Activated CD8-positive, alpha-beta memory T cell treated with anti-CD3 and anti-CD28 coated beads for 36 hours (primary cell): ENCODE measurements around the gene TAB2. TPM values are rescaled to one million over a fixed set of nuclear protein-coding genes. Genes with fewer than 3 reads are reported as not detected.

ENCODE experiments used
- CTCF ChIA-PET: fragments of 350-600 bp; sonication (Branson Sonifier 250); formaldehyde crosslinking; loops from one replicate; lab custom pipeline; 2021; ENCODE audit warnings: antibody characterized with exemption; lab: Charles Lee
- POLR2A ChIA-PET: fragments of 350-600 bp; sonication (Branson Sonifier 250); formaldehyde crosslinking; loops from one replicate; lab custom pipeline; 2021; ENCODE audit warnings: antibody characterized with exemption; lab: Charles Lee
- total RNA-seq, 2 experiments: library from RNA; stranded (reverse); gene quantifications; one replicate each; pipeline ENCODE4 v1.2.3, GENCODE V29; 2021

Gene TAB2
- total RNA-seq, result 10 to 100 TPM; 82.8 to 83.3 TPM

GRCh38 chr6:149317644-149318571 lies at the start of gene TAB2:
TSS of gene TAB2 (plus strand) at chr6:149317712. CDS start at chr6:149369998, 52,286 bp downstream.
- ChIA-PET POLR2A (interaction anchor here (0.6 to 3.7 kb wide), 10 partner anchors 21 to 286 kb away, joined by 3 to 22 read pairs (median 6); no protein-coding TSS in a partner anchor), CTCF (interaction anchor here (0.9 to 1.9 kb wide), 3 partner anchors 46 to 286 kb away, joined by 3 to 10 read pairs (median 4); no protein-coding TSS in a partner anchor)

- ChIA-PET POLR2A (no interaction called here), CTCF (no interaction called here)
These were observed 49.4 kb upstream of the TAB2 start for GRCh38 chr6:149268146-149268545.

DNA sequence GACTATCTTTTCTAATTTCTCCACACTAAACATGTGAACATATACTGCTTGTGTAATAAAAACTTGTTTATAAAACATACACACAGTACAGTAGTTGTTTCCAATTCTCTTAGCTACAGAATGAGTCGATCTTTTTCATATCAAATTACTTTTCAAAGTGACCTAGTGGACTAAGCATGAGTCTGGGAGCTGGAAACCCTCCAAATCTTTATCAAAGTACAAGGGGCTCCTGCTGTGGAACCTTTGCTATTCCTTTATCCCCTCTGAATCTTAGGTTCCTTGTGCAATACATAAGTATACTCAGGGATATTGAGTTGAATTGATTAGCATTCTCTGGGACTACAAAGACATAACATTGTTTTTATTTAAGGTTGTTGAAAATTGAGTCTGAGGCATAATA lies 48.7 kb upstream of the TAB2 start:
- ChIA-PET CTCF (no interaction called here), POLR2A (no interaction called here)

- ChIA-PET POLR2A (interaction anchor here (1.4 kb wide), 1 partner anchor 47 kb away, joined by 6 read pairs; the partner anchor contains the start of gene TAB2), CTCF (interaction anchor here (1.5 kb wide), 1 partner anchor 161 kb away, joined by 4 read pairs; no protein-coding TSS in a partner anchor)
These were observed 46.9 kb upstream of the TAB2 start for GRCh38 chr6:149270616-149271015.

DNA sequence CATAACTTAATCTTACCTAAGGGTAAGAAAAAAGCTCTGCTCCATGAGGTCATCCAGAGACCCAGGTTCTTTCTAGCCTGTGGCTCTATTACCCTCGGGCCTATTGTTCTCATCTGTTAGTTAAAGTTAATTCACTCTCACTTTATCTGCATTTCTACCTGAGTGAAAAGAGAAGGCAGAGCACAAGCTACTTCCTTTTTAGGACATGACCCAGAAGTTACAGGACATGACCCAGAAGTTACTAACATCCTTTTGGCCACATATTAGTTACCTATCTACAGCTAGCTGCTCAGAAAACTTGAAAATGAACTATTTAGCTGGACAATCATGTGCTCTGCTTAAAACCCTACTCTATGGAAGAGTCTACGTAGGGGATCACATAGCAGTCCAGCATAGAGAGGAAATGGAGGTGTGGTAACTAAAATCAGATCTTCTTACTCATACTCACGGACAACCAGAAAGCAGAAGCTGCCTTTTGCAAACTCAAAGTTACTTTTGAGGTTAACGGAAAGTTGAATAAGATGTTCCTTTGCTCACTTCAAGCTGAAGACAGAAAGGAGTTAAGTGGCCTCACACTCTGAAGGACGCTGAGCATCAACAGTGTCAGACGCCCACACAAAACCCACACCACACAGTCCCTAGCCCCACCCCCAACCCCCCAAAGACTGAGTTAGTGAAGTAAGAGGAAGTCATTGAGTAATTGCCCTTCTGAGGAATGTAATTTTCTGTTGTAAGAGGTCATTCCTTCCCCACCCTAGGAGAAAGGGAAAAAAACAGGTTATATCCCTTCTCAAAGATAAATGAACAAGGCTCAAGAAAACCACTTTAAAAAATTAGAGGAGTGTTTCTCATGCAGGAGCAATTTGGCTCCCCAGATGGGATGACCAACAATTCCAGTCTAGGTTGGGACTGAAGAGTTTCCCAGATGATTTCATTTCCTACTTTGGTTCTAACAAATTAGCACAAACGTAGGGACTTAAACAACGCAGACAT lies 45.9 kb upstream of the TAB2 start:
- CTCF ChIA-PET, result interaction anchor here (0.7 to 1.5 kb wide), 3 partner anchors 11 to 160 kb away, joined by 3 to 4 read pairs (median 3); partner anchors contain the start of gene TAB2

DNA sequence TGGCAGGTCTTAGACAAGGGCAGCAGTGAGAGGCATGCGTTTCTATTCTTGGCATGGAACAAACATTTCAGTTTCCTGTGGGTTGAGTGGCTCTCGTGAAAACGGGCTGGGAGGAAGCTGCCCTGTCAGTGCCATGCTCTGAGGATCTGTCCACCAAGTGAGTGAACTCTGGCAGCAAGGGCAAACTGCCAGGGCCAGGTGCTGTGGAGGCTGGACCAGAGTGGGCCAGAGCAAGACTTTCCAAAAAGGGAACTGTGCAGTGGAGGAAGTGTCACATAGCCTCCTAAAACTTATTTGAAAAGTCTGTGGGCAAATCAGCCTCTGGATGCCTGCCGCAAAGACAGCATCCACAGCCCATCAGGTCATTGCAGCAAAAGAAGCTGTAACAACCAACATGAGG lies 44.2 kb upstream of the TAB2 start:
- CTCF ChIA-PET, result no interaction called here
- POLR2A ChIA-PET, result no interaction called here

More for the DNA sequence above, 45.9 kb upstream of the TAB2 start:
- POLR2A ChIA-PET, result interaction anchor here (1.3 to 1.4 kb wide), 2 partner anchors 46 to 59 kb away, joined by 6 read pairs; partner anchors contain the start of gene TAB2

- CTCF ChIA-PET, result no interaction called here
- POLR2A ChIA-PET, result no interaction called here
These were observed 41.9 kb upstream of the TAB2 start for GRCh38 chr6:149275621-149276020.

- ChIA-PET POLR2A (no interaction called here), CTCF (interaction anchor here (1.1 kb wide), 1 partner anchor 12 kb away, joined by 3 read pairs; no protein-coding TSS in a partner anchor)
These were observed 39.9 kb upstream of the TAB2 start for GRCh38 chr6:149277621-149278020.

DNA sequence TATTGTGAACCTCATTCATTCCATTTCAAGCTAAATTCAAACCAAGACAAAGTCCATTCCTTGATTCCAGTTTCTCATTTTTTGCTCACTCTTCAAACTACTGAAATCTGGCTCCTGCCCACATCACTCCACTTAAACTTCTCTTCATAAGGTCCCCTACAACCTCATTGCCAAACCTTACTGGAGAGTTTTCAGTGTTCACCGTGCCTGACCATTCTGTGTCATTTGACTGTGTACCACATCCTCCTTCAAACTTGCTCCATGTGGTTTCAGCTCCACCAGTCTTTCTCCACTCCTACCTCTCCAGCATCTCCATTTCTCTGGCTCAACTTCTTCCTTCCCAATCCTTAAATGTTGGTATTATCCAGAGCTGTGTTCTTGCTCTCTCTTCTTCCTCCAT lies 38.5 kb upstream of the TAB2 start:
- POLR2A ChIA-PET, result no interaction called here
- CTCF ChIA-PET, result no interaction called here

- ChIA-PET POLR2A (interaction anchor here (0.6 kb wide), 1 partner anchor 34 kb away, joined by 3 read pairs; no protein-coding TSS in a partner anchor), CTCF (no interaction called here)
These were observed 32.6 kb upstream of the TAB2 start for GRCh38 chr6:149284904-149285303.

DNA sequence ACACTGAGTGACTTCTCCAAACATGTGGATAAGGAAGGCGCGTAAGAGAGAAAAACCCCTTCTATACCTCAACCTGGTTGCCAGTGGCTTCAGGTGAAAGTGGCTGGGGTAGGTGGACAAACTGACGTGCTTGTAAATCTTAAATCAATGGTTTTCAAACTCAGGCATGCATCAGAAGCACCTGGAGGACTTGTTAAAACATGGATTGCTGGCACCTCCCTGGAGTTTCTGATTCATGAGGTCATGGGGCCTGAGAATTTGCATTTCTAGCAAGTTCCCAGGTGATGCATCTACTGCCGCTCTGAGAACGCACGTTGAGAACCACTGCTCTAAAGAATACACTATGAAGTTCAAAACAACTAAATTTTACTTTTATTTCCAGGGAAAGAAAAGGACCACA lies 31.9 kb upstream of the TAB2 start:
- ChIA-PET CTCF (no interaction called here), POLR2A (no interaction called here)

GRCh38 chr6:149286905-149287304 lies 30.6 kb upstream of the TAB2 start:
- ChIA-PET CTCF (no interaction called here), POLR2A (no interaction called here)

DNA sequence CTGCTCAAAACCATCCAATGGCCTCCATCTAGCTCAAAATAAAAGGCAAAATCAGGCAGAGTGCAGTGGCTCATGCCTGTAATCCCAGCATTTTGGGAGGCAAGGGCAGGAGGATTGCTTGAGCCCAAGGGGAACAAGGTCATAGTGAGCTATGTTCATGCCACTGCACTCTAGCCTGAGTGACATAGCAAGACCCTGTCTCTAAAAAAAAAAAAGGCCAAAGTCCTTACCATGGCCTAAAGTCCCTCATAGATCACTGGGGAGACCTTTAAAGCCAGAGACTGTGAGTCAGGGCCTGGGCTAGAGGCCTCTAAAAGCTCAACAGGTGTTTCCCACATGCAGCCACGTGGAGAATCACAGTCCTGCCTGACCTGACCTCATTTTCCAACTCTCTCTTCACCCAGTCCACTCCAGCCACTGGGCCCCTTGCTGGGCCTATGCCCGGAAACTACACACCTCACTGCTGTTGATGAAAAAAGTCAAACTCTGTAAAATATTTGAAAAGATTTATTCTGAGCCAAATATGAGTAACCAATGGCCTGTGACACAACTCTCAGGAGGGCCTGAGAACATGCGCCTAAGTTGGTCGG lies 28.2 kb upstream of the TAB2 start:
- POLR2A ChIA-PET, result no interaction called here
- CTCF ChIA-PET, result interaction anchor here (1.3 kb wide), 1 partner anchor 11 kb away, joined by 3 read pairs; no protein-coding TSS in a partner anchor

DNA sequence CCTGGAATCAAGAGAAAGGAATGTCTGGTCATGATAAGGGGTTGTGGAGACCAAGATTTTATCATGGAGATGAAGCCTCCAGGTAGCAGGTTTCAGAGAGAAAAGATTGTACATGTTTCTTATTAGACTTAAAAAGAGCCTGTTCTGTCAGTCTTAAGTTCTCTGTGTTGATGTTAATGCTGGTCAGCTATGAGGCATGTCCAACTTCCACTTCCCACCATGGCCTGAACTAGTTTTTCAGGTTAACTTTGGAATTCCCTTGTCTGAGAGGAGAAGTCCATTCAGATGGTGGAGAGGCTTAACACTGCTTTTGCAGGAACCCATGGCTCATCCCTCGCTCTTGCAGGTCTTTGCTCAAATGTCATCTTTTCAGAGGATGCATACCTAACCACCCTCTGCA lies 27.5 kb upstream of the TAB2 start:
- ChIA-PET CTCF (interaction anchor here (1.3 kb wide), 1 partner anchor 12 kb away, joined by 3 read pairs; no protein-coding TSS in a partner anchor), POLR2A (no interaction called here)

DNA sequence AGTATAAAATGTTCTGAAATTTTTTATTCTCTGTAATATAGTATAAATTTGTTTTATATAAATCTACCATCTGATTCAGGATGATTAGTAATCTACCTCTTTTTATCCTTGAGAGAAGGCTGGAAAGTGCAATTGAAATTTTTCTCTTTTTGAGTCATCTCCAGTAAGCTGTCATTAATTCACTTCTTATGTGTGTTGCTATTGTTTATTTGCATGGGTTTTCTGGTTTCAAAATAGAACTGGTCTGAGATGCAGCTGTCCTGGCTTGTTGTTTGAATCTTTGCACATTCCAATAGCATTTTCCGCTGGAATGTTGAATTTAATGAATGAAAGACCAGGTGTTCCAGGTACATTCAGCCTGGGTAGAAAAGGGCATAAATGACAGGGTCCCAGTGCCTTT lies 24.3 kb upstream of the TAB2 start:
- POLR2A ChIA-PET, result interaction anchor here (0.7 kb wide), 1 partner anchor 25 kb away, joined by 3 read pairs; no protein-coding TSS in a partner anchor
- CTCF ChIA-PET, result interaction anchor here (1.5 kb wide), 1 partner anchor 23 kb away, joined by 3 read pairs; no protein-coding TSS in a partner anchor

- CTCF ChIA-PET, result no interaction called here
- POLR2A ChIA-PET, result no interaction called here
These were observed 16.9 kb upstream of the TAB2 start for GRCh38 chr6:149300563-149300962.

- POLR2A ChIA-PET, result no interaction called here
- CTCF ChIA-PET, result no interaction called here
These were observed 14.8 kb upstream of the TAB2 start for GRCh38 chr6:149302723-149303122.

- ChIA-PET POLR2A (no interaction called here), CTCF (no interaction called here)
These were observed 14.0 kb upstream of the TAB2 start for GRCh38 chr6:149303468-149303867.

GRCh38 chr6:149305372-149305771 lies 12.1 kb upstream of the TAB2 start:
- ChIA-PET CTCF (no interaction called here), POLR2A (no interaction called here)
